HEK293 (cell line): ENCODE data around the gene KLRF1.

Experiments
- CTCF ChIA-PET: fragments of 350-600 bp; formaldehyde crosslinking; extraction: SDS; loops from one replicate; lab custom pipeline; 2021; ENCODE audit warnings: antibody characterized with exemption; lab: Yijun Ruan, JAX
- POLR2A ChIA-PET: fragments of 300-600 bp; formaldehyde crosslinking; extraction: SDS; loops from one replicate; lab custom pipeline; 2020; ENCODE audit warnings: antibody characterized with exemption, inconsistent platforms; lab: Yijun Ruan, JAX
- H3K27ac ChIP-seq: fragments of 200-500 bp; sonication (Bioruptor generic); 2 replicates; pipeline ENCODE4 v1.5.1; 2014; ENCODE audit warnings: low read depth, low read length, control low read depth, inconsistent platforms; ENCODE audit errors: extremely low read depth
- H3K36me3 ChIP-seq, 2 experiments: fragments of 200-500 bp in 1 of 2; sonication (Bioruptor generic) in 1 of 2; 1 replicate in 1 of 2; 2 replicates in 1 of 2; pipeline ENCODE4 v1.5.1; 2014 to 2017; ENCODE audit warnings: inconsistent platforms in 2 of 2, low read length in 2 of 2; ENCODE audit not compliant: control insufficient read depth in 2 of 2, insufficient read depth in 1 of 2
- H3K4me1 ChIP-seq: fragments of 200-500 bp; sonication (Bioruptor generic); 2 replicates; pipeline ENCODE4 v1.5.1; 2014; ENCODE audit warnings: mild to moderate bottlenecking, low read length, inconsistent platforms; ENCODE audit not compliant: control insufficient read depth, insufficient read depth
- H3K4me3 ChIP-seq: 2 replicates; pipeline ENCODE4 v1.5.1; 2011; ENCODE audit warnings: low read depth, mild to moderate bottlenecking, control low read depth, low read length, moderate library complexity
- H3K9me3 ChIP-seq: fragments of 200-500 bp; sonication (Bioruptor generic); 2 replicates; pipeline ENCODE4 v1.5.1; 2014; ENCODE audit warnings: low read depth, low read length, inconsistent platforms; ENCODE audit not compliant: control insufficient read depth, insufficient read depth
- GLI4 ChIP-seq: fragments of 450-650 bp; formaldehyde crosslinking; IDR thresholded peaks from 2 replicates; pipeline ENCODE4 v1.5.1; 2016; ENCODE audit warnings: missing biosample characterization, missing genetic modification characterization
- MYNN ChIP-seq: fragments of 450-650 bp; formaldehyde crosslinking; IDR thresholded peaks from 2 replicates; pipeline ENCODE4 v1.5.1; 2016; ENCODE audit warnings: missing biosample characterization, missing genetic modification characterization, borderline replicate concordance
- PRDM1 ChIP-seq: fragments of 450-650 bp; formaldehyde crosslinking; IDR thresholded peaks from 2 replicates; pipeline ENCODE4; 2016; ENCODE audit warnings: missing biosample characterization, missing genetic modification characterization
- SCRT1 ChIP-seq: fragments of 450-650 bp; formaldehyde crosslinking; IDR thresholded peaks from 2 replicates; pipeline ENCODE4 v1.5.1; 2016; ENCODE audit warnings: missing biosample characterization, missing genetic modification characterization, borderline replicate concordance
- SP2 ChIP-seq: fragments of 450-650 bp; formaldehyde crosslinking; IDR thresholded peaks from 2 replicates; pipeline ENCODE4 v1.5.1; 2016; ENCODE audit warnings: missing biosample characterization, missing genetic modification characterization
- WT1 ChIP-seq: fragments of 450-650 bp; formaldehyde crosslinking; IDR thresholded peaks from 2 replicates; pipeline ENCODE4 v1.5.1; 2016; ENCODE audit warnings: missing biosample characterization, missing genetic modification characterization
- ZBTB8A ChIP-seq: fragments of 450-650 bp; formaldehyde crosslinking; IDR thresholded peaks from 2 replicates; pipeline ENCODE4 v1.5.1; 2016; ENCODE audit warnings: missing biosample characterization, missing genetic modification characterization
- ZNF114 ChIP-seq: fragments of 450-650 bp; formaldehyde crosslinking; IDR thresholded peaks from 2 replicates; pipeline ENCODE4 v1.5.0; 2017; ENCODE audit warnings: missing biosample characterization, missing genetic modification characterization
- ZNF155 ChIP-seq: fragments of 450-650 bp; formaldehyde crosslinking; IDR thresholded peaks from 2 replicates; pipeline ENCODE4 v1.5.1; 2016; ENCODE audit warnings: missing biosample characterization, missing genetic modification characterization
- ZNF169 ChIP-seq: fragments of 450-650 bp; formaldehyde crosslinking; IDR thresholded peaks from 2 replicates; pipeline ENCODE4 v1.5.1; 2016; ENCODE audit warnings: missing biosample characterization, missing genetic modification characterization
- ZNF26 ChIP-seq: fragments of 450-650 bp; formaldehyde crosslinking; IDR thresholded peaks from 2 replicates; pipeline ENCODE4 v1.5.1; 2016; ENCODE audit warnings: missing biosample characterization, missing genetic modification characterization
- ZNF391 ChIP-seq: fragments of 450-650 bp; formaldehyde crosslinking; IDR thresholded peaks from 2 replicates; pipeline ENCODE4 v1.5.1; 2016; ENCODE audit warnings: low read depth, missing biosample characterization, missing genetic modification characterization, borderline replicate concordance
- ZNF473 ChIP-seq: fragments of 450-650 bp; formaldehyde crosslinking; IDR thresholded peaks from 2 replicates; pipeline ENCODE4 v1.5.1; 2017; ENCODE audit warnings: missing biosample characterization, missing genetic modification characterization
- ZNF518A ChIP-seq: fragments of 450-650 bp; formaldehyde crosslinking; conservative IDR thresholded peaks from 2 replicates; pipeline ENCODE4 v1.5.1; 2016; ENCODE audit warnings: low read depth, missing biosample characterization, missing genetic modification characterization
- ZNF529 ChIP-seq: fragments of 450-650 bp; formaldehyde crosslinking; IDR thresholded peaks from 2 replicates; pipeline ENCODE4 v1.5.1; 2017; ENCODE audit warnings: missing genetic modification characterization, missing biosample characterization; ENCODE audit not compliant: insufficient replicate concordance
- ZNF677 ChIP-seq: fragments of 450-650 bp; IDR thresholded peaks from 2 replicates; pipeline ENCODE4 v1.5.0; 2018; ENCODE audit warnings: missing biosample characterization, mild to moderate bottlenecking, missing genetic modification characterization, moderate library complexity
- ZNF777 ChIP-seq: fragments of 450-650 bp; formaldehyde crosslinking; IDR thresholded peaks from 2 replicates; pipeline ENCODE4 v1.5.1; 2017; ENCODE audit warnings: missing biosample characterization, missing genetic modification characterization, borderline replicate concordance
- ZSCAN23 ChIP-seq: fragments of 450-650 bp; formaldehyde crosslinking; IDR thresholded peaks from 2 replicates; pipeline ENCODE4 v1.5.1; 2016; ENCODE audit warnings: missing biosample characterization, missing genetic modification characterization
- TF ChIP-seq, protein P1 (sequence below): fragments of 450-650 bp; formaldehyde crosslinking; IDR thresholded peaks from 2 replicates; pipeline ENCODE4 v1.5.1; 2016; ENCODE audit warnings: missing biosample characterization, missing genetic modification characterization
- TF ChIP-seq, protein P2 (sequence below): fragments of 450-650 bp; formaldehyde crosslinking; IDR thresholded peaks from 2 replicates; pipeline ENCODE4 v1.5.1; 2017; ENCODE audit warnings: missing biosample characterization, missing genetic modification characterization
- TF ChIP-seq, protein P3 (sequence below): fragments of 450-650 bp; formaldehyde crosslinking; IDR thresholded peaks from 2 replicates; pipeline ENCODE4 v1.5.1; 2016; ENCODE audit warnings: missing biosample characterization, missing genetic modification characterization
- TF ChIP-seq, protein P4 (sequence below): fragments of 450-650 bp; formaldehyde crosslinking; IDR thresholded peaks from 2 replicates; pipeline ENCODE4 v1.5.1; 2017; ENCODE audit warnings: missing biosample characterization, mild to moderate bottlenecking, missing genetic modification characterization, moderate library complexity

Gene KLRF1

DNA sequence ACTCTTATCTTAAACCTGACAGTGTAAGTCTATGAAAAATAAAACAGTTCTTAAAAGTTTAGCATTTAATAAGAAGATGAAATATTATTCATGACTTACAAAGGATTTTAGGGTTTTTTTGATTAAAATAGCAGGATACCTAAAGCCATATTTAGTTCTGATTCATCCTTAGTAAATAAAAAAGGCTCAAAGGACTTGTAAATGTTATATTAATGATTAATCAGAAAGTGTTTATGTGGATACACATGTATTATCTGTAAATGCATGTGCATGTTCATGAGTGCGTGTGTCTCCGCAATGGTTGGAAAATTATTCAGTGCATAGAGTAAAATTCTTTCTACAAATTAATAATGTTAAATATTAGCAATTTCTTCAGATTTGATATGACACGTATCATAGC, 4.4 kb downstream of the KLRF1 start:
- H3K27ac ChIP-seq, result no peak overlapping the region
- H3K9me3 ChIP-seq, result no peaks in the 10 kb centered on the region
- no peaks in the 10 kb centered on the region for H3K36me3 ChIP-seq
- POLR2A ChIA-PET, result no interaction called here
- H3K4me1 ChIP-seq, result 0 out of 2 replicates have a peak, but pooled peaks cover 5% of the 10 kb centered on the region
- no peak overlapping the region for H3K4me3 ChIP-seq
- CTCF ChIA-PET, result interaction anchor here (0.8 kb wide), 1 partner anchor 81 kb away, joined by 3 read pairs; no protein-coding TSS in a partner anchor
- TF ChIP-seq, protein P1, sequence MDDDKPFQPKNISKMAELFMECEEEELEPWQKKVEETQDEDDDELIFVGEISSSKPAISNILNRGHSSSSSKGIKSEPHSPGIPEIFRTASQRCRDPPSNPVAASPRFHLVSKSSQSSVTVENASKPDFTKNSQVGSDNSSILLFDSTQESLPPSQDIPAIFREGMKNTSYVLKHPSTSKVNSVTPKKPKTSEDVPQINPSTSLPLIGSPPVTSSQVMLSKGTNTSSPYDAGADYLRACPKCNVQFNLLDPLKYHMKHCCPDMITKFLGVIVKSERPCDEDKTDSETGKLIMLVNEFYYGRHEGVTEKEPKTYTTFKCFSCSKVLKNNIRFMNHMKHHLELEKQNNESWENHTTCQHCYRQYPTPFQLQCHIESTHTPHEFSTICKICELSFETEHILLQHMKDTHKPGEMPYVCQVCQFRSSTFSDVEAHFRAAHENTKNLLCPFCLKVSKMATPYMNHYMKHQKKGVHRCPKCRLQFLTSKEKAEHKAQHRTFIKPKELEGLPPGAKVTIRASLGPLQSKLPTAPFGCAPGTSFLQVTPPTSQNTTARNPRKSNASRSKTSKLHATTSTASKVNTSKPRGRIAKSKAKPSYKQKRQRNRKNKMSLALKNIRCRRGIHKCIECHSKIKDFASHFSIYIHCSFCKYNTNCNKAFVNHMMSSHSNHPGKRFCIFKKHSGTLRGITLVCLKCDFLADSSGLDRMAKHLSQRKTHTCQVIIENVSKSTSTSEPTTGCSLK (tag by site-specific recombination), result no peak
- no peak for TF ChIP-seq ZNF155 (tag by site-specific recombination)
- TF ChIP-seq ZNF169 (tag by site-specific recombination), result no peak
- no peak for TF ChIP-seq ZNF391 (tag by site-specific recombination)
- no peak for TF ChIP-seq ZNF677 (tag by site-specific recombination)
- no peak for TF ChIP-seq ZSCAN23
- TF ChIP-seq MYNN (tag by site-specific recombination), result no peak
- no peak for TF ChIP-seq WT1 (tag by site-specific recombination)
- no peak for TF ChIP-seq SCRT1
- TF ChIP-seq ZBTB8A (tag by site-specific recombination), result no peak
- no peak for TF ChIP-seq ZNF777 (tag by site-specific recombination)
- TF ChIP-seq ZNF529 (tag by site-specific recombination), result no peak
- TF ChIP-seq, protein P2, sequence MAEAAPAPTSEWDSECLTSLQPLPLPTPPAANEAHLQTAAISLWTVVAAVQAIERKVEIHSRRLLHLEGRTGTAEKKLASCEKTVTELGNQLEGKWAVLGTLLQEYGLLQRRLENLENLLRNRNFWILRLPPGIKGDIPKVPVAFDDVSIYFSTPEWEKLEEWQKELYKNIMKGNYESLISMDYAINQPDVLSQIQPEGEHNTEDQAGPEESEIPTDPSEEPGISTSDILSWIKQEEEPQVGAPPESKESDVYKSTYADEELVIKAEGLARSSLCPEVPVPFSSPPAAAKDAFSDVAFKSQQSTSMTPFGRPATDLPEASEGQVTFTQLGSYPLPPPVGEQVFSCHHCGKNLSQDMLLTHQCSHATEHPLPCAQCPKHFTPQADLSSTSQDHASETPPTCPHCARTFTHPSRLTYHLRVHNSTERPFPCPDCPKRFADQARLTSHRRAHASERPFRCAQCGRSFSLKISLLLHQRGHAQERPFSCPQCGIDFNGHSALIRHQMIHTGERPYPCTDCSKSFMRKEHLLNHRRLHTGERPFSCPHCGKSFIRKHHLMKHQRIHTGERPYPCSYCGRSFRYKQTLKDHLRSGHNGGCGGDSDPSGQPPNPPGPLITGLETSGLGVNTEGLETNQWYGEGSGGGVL, result no peak

DNA sequence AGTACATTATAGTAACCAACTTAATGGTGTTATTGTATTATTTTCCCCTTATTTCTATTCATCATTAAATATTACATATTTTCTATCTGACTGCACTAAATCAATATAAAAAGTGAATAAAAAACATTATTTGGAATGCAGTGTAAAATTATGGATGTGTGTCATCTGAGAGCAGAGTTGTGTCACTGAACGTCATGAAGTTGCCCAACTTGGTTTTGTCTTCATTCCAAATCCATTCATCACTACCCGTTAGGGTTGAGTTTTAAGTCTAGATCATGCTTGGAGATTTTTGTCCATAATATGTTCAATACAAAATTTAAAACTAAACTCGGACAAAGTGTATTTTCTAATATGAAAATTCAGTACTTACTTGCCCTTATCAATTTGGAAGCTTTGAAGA, 16.1 kb downstream of the KLRF1 start:
- no peaks in the 10 kb centered on the region for H3K4me1 ChIP-seq
- CTCF ChIA-PET, result interaction anchor here (0.7 kb wide), 1 partner anchor 135 kb away, joined by 3 read pairs; no protein-coding TSS in a partner anchor
- no peak overlapping the region for H3K4me3 ChIP-seq
- no peak overlapping the region for H3K27ac ChIP-seq
- POLR2A ChIA-PET, result no interaction called here
- no peaks in the 10 kb centered on the region for H3K36me3 ChIP-seq
- no peaks in the 10 kb centered on the region for H3K9me3 ChIP-seq
- no peak for TF ChIP-seq ZBTB8A (tag by site-specific recombination)
- TF ChIP-seq GLI4 (tag by site-specific recombination), result no peak
- TF ChIP-seq PRDM1, result no peak
- TF ChIP-seq, protein P3, sequence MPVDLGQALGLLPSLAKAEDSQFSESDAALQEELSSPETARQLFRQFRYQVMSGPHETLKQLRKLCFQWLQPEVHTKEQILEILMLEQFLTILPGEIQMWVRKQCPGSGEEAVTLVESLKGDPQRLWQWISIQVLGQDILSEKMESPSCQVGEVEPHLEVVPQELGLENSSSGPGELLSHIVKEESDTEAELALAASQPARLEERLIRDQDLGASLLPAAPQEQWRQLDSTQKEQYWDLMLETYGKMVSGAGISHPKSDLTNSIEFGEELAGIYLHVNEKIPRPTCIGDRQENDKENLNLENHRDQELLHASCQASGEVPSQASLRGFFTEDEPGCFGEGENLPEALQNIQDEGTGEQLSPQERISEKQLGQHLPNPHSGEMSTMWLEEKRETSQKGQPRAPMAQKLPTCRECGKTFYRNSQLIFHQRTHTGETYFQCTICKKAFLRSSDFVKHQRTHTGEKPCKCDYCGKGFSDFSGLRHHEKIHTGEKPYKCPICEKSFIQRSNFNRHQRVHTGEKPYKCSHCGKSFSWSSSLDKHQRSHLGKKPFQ (tag by site-specific recombination), result no peak
- no peak for TF ChIP-seq SP2 (tag by site-specific recombination)
- no peak for TF ChIP-seq ZNF518A (tag by site-specific recombination)
- no peak for TF ChIP-seq ZNF26 (tag by site-specific recombination)
- TF ChIP-seq, protein P4, sequence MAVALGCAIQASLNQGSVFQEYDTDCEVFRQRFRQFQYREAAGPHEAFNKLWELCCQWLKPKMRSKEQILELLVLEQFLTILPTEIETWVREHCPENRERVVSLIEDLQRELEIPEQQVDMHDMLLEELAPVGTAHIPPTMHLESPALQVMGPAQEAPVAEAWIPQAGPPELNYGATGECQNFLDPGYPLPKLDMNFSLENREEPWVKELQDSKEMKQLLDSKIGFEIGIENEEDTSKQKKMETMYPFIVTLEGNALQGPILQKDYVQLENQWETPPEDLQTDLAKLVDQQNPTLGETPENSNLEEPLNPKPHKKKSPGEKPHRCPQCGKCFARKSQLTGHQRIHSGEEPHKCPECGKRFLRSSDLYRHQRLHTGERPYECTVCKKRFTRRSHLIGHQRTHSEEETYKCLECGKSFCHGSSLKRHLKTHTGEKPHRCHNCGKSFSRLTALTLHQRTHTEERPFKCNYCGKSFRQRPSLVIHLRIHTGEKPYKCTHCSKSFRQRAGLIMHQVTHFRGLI (tag by site-specific recombination), result no peak
- no peak for TF ChIP-seq ZNF473 (tag by site-specific recombination)
- TF ChIP-seq ZNF114 (tag by site-specific recombination), result no peak
